NK-92 (cell line): ENCODE measurements around the gene UBXN10.
"Not testable (repeated sequence)": the region's sequence is repeated elsewhere in the genome, so short reads cannot be mapped to it uniquely, and the experiment has no call there.

ENCODE experiments used
- DNase-seq: peaks from one replicate; lab custom pipeline; 2025; ENCODE audit not compliant: unreplicated experiment; lab: John Stamatoyannopoulos, UW

The UBXN10 gene

DNA sequence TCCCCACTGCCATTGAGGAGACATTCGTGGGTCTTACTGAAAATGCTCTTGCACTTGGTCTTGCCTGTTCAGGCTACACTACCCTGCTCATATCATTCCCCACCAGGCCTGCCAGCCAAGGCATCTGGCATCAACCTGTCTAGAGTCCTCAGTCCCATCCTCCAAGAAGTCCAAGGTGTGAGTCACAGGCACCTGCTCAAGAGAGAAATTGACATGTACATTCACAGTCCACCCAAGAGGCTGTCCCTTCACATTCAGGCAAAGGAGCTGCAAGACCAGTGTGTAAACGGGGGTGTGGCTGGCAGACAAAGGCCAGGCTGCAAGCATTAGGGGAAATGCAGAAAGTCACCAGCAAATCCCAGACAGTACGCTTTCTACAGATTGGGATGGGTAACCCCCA lies 13.5 kb downstream of the UBXN10 start:
- DNase-seq = no peak

DNA sequence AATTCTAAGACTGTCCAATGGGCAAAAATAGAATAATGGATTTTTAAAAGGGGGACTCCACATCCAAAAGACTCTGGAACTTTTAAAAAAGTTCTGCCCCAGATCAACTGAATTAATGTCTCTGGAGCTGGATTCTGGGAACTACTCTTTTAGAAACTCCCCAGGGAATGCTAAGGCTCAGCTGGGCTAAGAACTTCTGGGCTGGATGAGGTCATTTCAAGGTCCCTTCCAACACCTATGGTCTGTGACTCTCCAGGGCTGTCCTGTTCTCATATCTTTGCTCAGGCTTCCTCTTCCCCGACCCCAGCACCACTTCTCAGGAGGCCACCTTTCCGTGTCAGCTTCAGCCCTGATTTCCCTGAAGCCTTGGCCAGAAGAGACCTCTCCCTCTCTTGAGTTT lies 13.9 kb downstream of the UBXN10 start:
- no peak for DNase-seq

DNA sequence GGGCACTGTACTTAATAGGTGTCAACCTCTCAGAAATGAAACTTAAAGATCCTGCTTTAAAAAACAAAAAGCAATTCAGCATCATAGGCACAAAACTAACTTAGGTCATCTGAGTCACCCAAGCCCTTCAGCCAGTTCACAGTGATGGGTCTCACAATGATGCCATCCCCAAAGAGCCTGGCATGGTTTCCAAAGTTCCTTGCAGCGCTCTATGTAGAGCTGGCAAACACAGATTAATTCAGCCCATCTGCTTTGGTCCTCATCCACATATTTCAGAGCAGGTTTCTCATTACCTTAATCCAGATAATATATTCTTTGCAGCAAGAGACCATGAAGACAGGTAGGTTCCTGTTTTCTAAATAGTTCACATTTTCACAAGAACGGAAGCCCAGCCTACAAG lies 15.1 kb downstream of the UBXN10 start:
- DNase-seq = no peak

DNA sequence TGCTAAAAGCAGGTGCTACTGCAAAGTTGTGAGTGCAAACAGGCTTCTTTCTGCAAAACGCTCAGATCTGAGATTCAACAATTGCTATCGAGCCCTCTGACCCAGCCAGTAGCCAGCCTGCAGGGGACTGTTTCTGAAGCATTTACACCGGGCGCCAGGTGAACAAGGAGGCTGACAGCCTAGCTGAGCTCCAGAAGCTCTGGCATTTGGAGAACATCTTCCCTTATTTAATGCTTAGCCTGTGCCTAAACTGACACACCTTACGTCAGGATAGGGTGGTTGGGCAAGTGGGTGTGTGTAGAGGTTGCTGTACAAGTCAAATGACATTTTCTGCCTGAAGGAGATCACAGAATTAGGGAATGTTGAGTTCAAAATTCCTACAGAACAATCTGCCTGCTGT lies 16.3 kb downstream of the UBXN10 start:
- no peak for DNase-seq

DNA sequence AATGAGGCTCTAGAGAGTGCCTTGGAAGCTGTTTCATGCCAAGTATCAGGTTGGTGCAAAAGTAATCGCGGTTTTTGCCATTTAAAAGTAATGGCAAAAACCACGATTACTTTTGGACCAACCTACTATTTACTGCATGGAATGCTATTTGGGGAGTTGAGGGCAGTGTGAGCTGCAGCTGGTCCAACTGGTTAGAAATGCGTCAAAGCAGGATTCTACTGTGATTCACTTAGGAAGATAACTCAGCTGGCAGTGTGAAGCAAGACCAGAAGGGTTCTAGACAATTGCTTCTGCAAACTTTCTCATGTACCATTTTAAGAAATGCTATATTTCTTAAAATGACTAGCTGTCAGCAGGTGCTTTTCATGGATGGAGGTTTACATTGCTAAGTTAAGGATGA lies 21.6 kb downstream of the UBXN10 start:
- DNase-seq = no peak

DNA sequence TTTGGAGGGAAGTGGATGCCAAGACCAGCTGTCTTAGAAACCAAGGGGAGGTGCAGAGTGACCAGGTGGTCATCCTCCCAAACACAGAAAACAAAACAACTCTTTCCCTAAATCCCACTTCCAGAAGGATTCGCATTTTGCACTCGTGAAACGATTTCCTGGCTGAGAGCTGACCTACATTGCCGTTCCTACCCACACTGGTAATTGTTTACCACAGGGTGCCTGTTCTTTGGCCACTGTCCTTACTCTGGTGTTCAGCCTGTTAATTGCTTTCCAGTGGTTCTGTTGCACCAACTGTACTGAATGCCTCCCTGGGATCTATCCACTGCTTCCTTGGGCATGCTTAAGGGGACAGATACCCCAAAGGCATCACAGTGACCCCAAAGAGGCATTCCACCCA lies 23.6 kb downstream of the UBXN10 start:
- DNase-seq = no peak

DNA sequence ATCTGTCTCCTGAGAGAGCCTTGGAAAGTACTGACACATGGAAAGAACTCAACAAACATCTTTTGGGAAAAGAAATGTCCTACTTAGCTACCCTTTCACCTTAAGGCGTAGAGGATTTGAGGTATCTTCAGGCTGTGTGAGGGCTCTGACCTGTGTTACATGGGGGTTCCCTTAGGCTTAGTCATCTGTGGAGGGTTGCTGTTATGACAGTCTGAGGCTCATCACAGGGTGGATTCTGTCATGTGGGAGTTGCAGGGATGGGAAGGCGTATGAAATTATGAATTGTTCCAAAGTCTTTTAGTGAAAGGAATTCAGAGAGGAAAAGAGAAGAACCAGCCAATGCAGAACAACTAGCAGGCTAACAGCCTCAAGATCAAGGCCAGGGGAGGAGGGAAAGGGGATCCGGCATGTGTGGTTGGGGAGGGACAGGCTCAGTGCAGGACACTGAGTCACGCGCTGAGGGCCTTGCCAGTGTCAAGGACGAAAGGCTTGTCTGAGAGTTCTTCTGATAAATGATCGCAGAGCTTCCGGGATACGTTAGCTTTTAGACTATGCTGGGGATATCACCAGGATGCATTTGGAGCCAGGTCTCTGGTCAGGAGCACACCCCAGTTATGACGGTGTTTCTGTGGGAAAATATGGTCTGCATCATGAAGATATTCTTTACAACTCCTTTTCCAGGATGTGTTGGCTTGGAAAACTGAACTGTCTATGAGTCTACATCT lies 25.0 kb downstream of the UBXN10 start:
- DNase-seq = no peak

DNA sequence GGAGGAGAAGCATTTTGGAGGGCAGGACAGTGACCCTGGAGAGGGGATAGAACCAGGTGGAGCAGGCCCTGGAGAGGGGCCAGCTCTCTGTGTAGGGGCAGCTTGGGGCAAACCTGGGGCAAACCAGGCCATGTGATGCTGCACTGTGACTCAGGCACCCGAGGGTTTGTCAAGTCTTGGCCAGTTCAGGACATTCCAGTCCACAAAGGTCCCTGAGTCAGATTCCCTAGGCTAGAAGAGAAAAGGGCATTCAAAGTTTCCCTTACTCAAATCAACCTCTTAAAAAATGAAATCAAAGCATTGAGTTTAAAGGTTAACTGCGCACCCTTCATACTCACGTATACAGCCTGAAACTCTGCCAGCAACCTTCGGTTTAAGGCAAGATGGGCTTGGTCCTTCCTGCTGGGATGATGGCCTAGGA lies 25.6 kb downstream of the UBXN10 start:
- no peak for DNase-seq

DNA sequence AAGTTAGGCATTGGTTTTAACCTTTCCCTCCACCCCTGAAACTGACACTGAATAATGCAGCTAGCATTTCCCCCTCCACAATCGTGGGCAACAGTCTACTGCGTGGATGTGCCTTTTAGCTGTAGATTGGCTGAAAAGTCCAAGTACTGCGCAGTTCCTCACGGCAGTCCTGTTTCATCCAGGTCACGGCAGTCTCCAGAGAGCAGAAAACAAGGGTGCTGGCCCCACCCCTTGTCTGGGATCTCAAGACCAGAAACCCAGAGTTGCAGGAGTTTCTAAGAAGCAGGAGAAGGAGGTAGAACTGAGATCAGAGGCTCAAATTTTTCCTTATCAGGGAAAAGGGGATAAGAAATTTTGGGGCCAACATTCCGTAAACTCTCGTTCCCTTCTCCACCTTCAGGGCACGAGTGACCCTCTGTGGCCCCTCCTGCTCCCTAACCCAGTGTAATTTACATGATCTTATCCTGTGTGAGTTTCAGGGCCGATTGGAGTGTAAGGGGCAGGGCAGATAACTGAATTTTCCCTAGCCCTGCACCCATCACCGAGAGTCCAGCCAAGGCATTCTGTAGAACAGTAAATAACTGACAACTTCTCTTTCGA lies 26.3 kb downstream of the UBXN10 start:
- no peak for DNase-seq

DNA sequence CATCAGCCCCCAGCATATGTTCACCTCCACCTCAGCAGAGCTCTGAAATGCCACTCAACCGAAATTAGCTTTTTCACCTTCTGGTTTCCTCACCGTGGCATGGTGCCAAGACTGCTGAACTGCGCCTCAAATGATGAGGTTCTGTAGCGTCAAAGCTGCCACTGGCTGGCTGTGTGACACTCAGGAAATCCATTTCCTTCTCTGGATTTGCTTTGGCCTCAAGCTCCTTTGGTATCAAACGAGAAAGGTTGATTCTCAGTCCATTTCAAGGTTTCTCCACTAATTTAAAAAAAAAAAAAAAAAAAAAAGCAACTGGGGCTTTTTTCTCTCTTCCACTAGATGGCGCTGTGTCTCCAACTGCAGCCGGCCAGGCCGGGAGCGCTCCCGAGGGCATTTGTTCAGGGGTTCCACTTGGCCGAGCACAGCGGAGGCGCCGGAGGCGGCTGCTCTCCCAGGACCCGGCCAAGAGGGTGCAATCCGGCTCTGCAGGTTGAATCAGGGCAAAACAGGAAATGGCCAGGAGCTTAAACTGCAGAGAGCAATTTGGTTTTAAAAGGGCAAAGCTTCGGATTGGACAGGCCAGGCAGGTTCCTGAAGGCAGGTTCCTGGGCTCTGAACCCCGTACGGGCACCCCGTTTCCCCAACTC lies 26.9 kb downstream of the UBXN10 start:
- no peak for DNase-seq

DNA sequence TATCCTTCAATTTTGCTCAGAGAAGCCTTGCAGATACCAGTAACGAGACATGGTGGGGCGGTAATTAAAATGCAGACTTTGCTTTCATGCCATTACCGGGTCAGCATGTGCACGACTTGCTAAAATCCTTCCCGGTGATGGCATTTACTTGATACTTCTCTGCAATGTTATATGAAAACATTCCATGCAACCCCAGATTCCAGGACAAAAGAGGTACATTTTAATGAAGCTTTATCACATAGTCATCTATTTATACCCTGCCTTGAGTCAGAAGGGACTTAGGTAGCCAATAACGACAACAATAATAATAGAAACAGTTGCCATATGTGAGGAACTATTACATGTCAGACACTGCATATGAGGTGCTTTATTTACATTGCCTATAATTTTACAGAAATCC lies 29.8 kb downstream of the UBXN10 start:
- no peak for DNase-seq

DNA sequence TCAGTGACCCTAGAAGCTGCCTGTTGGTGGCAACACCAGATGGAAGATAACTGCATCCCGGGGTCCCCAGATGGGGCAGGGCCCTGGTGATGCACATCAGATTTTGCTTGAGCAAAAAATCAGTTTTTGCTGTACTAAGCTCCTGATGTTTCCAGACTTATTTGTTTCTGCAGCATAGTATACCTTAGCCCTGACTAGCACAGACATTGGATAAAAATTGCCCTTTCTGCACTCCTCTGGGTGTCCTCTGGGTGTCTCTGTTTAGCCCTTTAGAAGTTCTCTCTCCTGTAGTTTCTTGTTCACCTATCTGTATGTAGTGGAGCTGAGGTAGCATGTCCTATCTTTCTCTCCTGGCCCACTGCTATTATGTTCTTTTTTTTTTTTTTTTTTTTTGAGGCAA lies 30.7 kb downstream of the UBXN10 start:
- DNase-seq = no peak

DNA sequence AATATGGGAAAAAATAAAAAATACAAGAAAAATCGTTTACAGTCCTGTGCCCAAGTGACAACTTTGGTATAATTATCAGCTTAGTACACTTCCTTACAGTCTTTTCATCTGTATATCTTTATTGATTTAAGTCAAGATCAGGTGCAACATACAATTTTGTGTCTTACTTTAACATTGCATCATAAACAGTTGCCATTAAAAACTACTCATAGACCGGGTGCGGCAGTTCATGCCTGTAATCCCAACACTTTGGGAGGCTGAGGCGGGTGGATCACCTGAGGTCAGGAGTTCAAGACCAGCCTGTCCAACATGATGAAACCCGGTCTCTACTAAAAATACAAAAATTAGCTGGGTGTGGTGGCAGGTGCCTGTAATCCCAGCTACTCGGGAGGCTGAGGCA lies 33.2 kb downstream of the UBXN10 start:
- not testable (repeated sequence) for DNase-seq

DNA sequence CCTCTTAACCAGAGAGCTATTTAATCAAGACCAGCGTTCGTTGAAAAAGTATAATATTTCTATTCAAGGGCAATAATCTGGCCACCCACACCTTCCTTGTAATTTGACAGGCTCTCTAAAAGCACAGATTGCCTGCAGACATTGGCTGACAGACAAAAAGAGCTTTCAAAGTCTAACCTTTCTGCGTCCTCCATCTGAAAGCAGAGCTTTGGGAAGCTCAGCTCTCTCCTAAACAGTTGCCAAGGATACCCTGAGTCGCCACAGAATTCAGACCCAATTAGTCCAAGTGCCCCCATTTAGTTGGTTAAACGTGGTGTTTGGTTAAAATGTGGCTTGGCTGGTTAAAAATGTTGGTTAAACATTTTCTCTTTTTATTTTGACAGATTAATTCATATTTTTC lies 34.1 kb downstream of the UBXN10 start:
- no peak for DNase-seq

DNA sequence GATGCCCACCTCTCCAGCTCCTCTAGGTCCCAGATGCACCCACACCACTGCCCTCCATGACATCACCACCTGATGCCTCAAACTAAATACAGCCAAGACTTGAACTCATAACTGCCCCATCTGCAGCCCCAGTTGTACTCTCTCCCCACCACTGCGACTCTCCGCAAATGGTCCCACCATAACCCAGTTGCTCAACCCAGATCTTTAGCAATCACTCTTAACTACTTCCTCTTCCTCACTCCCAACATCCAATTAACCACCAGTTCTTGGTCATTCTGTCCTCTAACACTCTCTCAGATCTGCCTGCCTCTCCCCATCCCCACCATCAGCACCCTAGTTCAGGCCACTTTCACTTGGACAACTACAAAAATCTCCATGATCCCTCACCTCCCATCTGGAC lies 37.2 kb downstream of the UBXN10 start:
- no peak for DNase-seq

DNA sequence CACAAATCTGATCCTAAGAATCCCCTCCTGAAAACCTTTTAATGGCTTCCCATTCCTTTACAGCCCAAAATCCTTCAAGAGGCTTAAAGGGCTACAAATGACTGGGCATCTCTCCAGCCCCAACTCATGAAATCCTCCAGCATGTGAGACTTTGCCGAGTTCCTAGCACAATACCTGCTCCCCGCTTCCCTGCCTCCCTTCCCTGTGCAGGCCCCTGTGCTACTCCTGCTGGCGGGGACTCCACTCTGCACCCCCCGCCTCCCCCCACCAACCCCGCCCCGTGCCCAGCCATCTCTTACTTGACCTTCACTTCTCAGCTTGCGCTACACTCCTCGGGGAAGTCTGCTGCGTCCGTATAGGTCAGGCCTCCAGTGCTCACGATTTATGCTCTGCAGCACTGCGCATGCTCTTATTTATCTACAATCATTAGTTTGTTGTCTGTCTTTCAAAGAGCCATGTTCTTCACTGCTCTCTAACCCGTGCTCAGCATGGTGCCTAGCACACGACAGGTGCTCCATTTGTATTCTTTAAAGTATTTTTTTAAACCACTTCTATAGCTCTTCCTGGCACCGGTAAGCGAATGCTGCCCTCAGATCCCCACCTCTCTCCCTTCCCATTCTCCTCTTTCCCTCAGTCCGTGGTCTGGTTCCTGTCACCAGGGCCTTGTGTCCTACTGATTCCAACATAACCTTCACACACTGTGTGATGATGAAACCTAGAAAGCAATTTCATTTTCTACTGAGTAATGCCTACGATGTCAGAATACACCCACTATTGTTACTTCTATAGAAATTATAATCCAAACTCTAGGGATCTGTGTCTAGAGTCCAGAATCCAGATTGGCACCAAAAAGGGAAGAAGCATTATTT lies 37.9 kb downstream of the UBXN10 start:
- no peak for DNase-seq

DNA sequence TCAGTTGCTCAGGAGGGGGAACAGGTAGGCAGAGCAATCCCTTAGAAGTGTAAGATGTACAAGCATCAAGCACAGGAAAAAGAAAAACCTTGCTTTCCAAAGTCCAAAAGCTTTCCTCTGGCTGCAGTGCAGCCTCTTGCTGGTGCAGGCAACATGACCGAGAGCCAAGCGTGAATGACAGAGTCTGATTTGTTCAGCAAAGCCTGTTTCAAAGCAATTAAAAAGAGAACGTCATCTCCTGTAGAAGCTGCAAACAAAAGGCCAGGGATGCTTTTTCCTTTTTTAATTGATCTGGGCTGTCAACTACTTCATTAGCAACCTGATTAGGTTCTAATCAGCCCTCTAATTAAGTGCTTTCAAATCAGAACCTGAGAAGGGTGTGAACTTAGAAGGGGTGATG lies 38.6 kb downstream of the UBXN10 start:
- no peak for DNase-seq

DNA sequence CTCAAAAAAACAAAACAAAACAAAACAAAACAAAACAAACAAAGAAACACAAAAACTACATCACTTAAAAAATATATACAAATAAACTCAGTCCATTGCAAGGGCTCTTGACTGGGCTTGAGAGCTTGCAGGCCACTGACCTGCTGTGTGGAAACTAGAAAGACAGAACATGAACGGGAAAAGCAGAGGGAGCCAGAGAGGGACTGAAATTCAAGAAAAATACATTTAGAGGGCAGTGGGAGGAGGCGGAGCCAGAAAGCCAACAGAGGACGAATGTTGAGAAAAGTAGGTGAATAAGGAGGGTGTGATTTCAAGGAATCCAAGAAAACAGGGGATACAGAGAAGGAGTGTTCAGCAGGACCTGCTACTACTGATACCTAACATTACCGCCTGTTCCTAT lies 41.8 kb downstream of the UBXN10 start:
- no peak for DNase-seq

DNA sequence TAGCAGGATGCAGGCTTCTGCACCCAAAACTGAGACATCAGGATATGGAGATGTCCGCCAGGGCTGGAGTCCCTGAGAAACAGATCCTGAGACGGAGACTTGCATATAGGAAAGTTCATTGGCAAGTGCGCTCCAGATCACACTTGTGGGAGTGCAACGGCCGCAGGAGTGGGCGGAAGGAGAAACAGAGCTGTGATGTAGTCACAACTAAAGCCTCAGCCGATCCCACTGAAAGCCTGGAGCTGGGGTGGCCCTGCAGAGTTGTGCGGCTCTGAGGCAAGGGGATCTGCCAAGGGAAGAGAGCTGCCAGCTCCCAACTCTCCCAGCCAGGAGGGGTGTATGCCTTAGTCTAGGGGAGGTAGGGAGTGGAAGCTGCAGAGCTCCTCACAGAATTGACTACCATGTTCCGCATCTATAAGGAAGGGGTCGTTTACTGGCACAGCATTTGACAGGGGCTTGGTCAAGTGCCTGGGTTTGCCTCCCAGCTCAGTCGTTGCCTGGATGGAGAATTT lies 42.5 kb downstream of the UBXN10 start:
- DNase-seq = no peak

DNA sequence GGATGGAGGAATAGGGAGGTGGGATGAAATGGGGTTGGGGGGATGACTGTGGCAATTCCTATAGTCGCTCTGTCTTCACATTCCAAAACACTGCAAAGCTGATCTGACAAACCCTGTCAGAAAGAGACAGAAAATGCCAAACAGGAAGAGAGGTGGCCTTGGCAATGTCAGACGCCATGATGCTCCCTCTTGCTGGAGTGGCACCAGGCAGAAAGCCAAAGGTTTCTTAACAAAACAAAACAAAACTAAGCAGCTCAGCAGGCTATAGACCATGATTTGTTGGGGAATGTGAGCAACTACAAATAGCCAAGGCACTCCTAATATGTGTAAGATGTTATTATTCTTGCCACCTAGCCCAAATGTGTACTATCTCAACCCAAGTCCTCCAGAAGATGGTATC lies 43.3 kb downstream of the UBXN10 start:
- DNase-seq = no peak

DNA sequence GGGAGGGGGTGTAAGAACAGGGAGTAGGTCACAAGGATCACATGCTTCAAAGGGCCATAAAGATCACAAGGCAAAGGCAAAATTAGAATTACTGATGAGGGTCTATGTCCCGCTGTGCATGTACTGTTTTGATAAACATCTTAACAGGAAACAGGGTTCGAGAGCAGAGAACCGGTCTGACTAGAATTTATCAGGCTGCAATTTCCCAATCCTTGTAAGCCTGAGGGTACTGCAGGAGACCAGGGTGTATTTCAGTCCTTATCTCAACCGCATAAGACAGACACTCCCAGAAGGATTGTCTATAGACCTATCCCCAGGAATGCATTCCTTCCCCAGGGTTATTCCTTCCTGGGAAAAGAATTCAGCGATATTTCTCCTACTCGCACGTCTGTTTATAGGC lies 46.7 kb downstream of the UBXN10 start:
- not testable (repeated sequence) for DNase-seq
